MCF 10A (cell line): Measurements from ENCODE around the gene CC2D2A. TPM values are rescaled to one million over a fixed set of nuclear protein-coding genes. Genes with fewer than 3 reads are reported as not detected.

Experiments used
- BruUV-seq: library from RNA; stranded (reverse); fragments of 400-500 nt; replicated peaks from 2 replicates; lab custom pipeline; 2021; lab: Mats Ljungman, UMichigan
- CTCF ChIA-PET: fragments of 300-600 bp; sonication (Branson Sonifier 250); formaldehyde crosslinking; extraction: SDS; loops from one replicate; lab custom pipeline; 2021; ENCODE audit warnings: antibody characterized with exemption, inconsistent platforms; lab: Yijun Ruan, JAX
- POLR2A ChIA-PET: fragments of 300-600, 350-650 bp; sonication (Branson Sonifier 250); formaldehyde crosslinking; extraction: SDS; loops from one replicate; lab custom pipeline; 2020; ENCODE audit warnings: antibody characterized with exemption, inconsistent platforms; lab: Yijun Ruan, JAX
- DNase-seq: peaks from one replicate; pipeline ENCODE4 v3.0.0-alpha.2; 2018; ENCODE audit not compliant: unreplicated experiment
- H3K27ac Mint-ChIP-seq: one replicate; pipeline ENCODE4 v1.8.0; 2022; ENCODE audit warnings: mild to moderate bottlenecking, low read depth, mixed read lengths; ENCODE audit not compliant: unreplicated experiment
- H3K27me3 Mint-ChIP-seq: one replicate; pipeline ENCODE4 v1.8.0; 2022; ENCODE audit warnings: mixed read lengths; ENCODE audit not compliant: insufficient read depth, unreplicated experiment
- H3K36me3 Mint-ChIP-seq: one replicate; pipeline ENCODE4 v1.8.0; 2022; ENCODE audit warnings: mild to moderate bottlenecking, moderate library complexity, mixed read lengths; ENCODE audit not compliant: insufficient read depth, unreplicated experiment
- H3K4me1 Mint-ChIP-seq: one replicate; pipeline ENCODE4 v1.8.0; 2022; ENCODE audit warnings: mixed read lengths; ENCODE audit not compliant: insufficient read depth, unreplicated experiment
- H3K4me3 Mint-ChIP-seq: one replicate; pipeline ENCODE4 v1.8.0; 2022; ENCODE audit warnings: mild to moderate bottlenecking, moderate library complexity, mixed read lengths; ENCODE audit not compliant: unreplicated experiment
- H3K9me3 Mint-ChIP-seq: one replicate; pipeline ENCODE4 v1.8.0; 2022; ENCODE audit warnings: mixed read lengths; ENCODE audit not compliant: unreplicated experiment
- intact Hi-C: fragments of 100-400 bp; cut with micrococcal nuclease; formaldehyde crosslinking; loops from 2 replicates; pipeline ENCODE4 v1.14.1; 2022
- total RNA-seq: library from RNA; stranded (reverse); gene quantifications from 2 replicates; pipeline ENCODE4 v1.2.3, GENCODE V29; 2022
- TF ChIP-seq, protein P1 (sequence below): fragments of 200-600 bp; IDR thresholded peaks from one replicate; pipeline ENCODE4 v1.8.0; 2022; ENCODE audit warnings: antibody characterized with exemption, mild to moderate bottlenecking; ENCODE audit not compliant: unreplicated experiment

The CC2D2A gene
- total RNA-seq, 1 experiment from 2014 or later, result 8.6 TPM

DNA sequence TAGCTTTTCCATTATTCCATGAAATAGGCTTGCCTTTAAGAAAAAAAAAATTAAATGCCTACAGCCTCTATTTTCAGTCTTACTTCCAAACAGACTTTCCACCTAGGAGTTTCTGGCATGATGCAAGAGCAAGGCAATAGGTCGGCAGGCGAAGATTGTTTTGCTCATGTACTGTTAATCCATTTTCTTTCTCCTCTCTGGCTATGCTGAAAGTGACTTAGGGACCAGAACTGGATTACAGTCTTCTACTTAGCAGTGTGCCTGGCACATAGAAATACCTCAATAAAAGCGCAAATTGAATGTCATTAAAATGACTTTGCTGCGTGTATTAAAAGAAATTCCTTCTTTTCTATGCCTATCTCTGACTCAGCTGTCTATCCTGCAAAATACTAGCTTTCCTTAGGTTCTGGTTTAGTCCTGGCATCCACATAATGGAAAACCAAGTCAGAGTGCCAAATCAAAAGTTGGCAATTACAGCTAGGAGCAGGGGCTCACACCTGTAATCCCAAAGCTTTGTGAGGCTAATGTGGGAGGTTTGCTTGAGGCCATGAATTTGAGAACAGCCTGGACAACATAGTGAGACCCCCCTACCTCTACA lies 51.9 kb downstream of the CC2D2A start:
- POLR2A ChIA-PET, result interaction anchor here (0.8 to 1.1 kb wide), 2 partner anchors 160 to 416 kb away, joined by 4 to 7 read pairs; partner anchors contain the start of gene FAM200B
- DNase-seq, result no peak
- intact Hi-C loops, result no loop called here
- Mint-ChIP-seq H3K27ac (peak overlapping the region; percentile 70), H3K9me3 (no peaks in the 10 kb centered on the region), H3K4me1 (peaks cover 17% of the 10 kb centered on the region), H3K27me3 (no peaks in the 10 kb centered on the region), H3K4me3 (no peak overlapping the region), H3K36me3 (peaks cover 16% of the 10 kb centered on the region)
- CTCF ChIA-PET, result interaction anchor here (0.8 to 1.2 kb wide), 2 partner anchors 14 to 16 kb away, joined by 4 read pairs; no protein-coding TSS in a partner anchor
- BruUV-seq, result TSS peak; percentile 47
- TF ChIP-seq, protein P1, sequence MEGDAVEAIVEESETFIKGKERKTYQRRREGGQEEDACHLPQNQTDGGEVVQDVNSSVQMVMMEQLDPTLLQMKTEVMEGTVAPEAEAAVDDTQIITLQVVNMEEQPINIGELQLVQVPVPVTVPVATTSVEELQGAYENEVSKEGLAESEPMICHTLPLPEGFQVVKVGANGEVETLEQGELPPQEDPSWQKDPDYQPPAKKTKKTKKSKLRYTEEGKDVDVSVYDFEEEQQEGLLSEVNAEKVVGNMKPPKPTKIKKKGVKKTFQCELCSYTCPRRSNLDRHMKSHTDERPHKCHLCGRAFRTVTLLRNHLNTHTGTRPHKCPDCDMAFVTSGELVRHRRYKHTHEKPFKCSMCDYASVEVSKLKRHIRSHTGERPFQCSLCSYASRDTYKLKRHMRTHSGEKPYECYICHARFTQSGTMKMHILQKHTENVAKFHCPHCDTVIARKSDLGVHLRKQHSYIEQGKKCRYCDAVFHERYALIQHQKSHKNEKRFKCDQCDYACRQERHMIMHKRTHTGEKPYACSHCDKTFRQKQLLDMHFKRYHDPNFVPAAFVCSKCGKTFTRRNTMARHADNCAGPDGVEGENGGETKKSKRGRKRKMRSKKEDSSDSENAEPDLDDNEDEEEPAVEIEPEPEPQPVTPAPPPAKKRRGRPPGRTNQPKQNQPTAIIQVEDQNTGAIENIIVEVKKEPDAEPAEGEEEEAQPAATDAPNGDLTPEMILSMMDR, result no peak

DNA sequence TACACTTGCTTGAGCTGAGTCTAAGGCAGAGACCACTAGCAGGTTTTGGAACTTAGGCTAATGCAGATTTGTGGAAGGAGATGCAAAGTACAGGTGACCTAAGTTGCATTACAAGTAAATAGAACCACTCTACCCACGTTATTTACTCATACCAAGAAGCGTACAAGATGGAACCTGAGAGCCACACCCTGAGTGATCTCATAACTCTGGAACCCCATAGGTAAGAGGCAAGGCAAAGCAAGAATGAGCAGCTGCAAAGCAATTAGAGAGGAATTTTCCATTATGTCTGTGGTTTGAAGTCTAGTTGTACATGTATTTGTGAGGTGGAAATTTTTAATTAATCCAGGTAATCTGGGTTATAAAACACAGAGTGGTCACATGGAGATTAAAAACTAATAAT lies 55.4 kb downstream of the CC2D2A start:
- TF ChIP-seq, protein P1, result no peak
- intact Hi-C loops, result no loop called here
- H3K4me1 Mint-ChIP-seq, result peaks cover 17% of the 10 kb centered on the region
- no peaks in the 10 kb centered on the region for H3K27me3 Mint-ChIP-seq
- DNase-seq, result peak; percentile 44
- no peak overlapping the region for H3K4me3 Mint-ChIP-seq
- no peaks in the 10 kb centered on the region for H3K9me3 Mint-ChIP-seq
- H3K36me3 Mint-ChIP-seq, result peaks cover 3% of the 10 kb centered on the region
- H3K27ac Mint-ChIP-seq, result peak overlapping the region; percentile 88
- POLR2A ChIA-PET, result interaction anchor here (0.7 to 1.5 kb wide), 5 partner anchors 19 to 156 kb away, joined by 3 to 7 read pairs (median 4); partner anchors contain the start of gene FAM200B
- CTCF ChIA-PET, result no interaction called here
- no TSS peak for BruUV-seq

DNA sequence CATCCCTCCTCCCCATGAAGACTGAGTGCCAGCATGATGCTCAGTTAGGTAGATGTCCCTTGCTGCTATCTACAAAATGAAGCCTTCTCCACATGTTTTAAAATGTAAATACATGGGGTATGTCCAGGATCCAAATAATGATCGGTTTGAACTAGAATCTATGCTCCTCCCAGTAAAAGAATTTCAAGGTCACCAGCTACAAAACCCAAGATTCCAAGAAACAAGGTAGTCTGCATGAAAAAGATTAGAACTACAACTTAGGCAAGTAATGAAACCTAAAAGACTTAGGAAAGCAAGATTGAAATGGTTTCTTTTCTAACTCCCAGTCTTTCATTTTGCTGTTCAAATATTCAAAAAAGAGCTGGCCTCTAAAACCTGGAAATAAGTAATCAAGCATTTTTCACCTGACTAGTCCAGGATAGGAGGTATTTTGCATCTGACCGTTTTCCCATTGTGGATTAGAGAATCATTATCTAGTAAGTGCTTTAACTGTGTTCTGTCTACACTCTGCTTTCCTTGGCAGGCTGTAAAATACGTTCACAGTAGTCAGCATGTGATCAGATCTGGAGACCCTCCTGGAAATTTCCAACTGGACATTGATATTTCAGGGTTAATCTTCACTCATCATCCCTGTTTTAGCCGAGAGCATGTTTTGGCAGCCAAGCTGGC lies 57.4 kb downstream of the CC2D2A start:
- ChIA-PET CTCF (interaction anchor here (0.6 to 1.4 kb wide), 3 partner anchors 47 to 123 kb away, joined by 3 to 6 read pairs (median 3); no protein-coding TSS in a partner anchor), POLR2A (interaction anchor here (0.6 kb wide), 3 partner anchors 60 to 266 kb away, joined by 3 read pairs; no protein-coding TSS in a partner anchor)
- no peak for DNase-seq
- H3K36me3 Mint-ChIP-seq, result peaks cover 10% of the 10 kb centered on the region
- H3K27me3 Mint-ChIP-seq, result no peaks in the 10 kb centered on the region
- TF ChIP-seq, protein P1, result no peak
- no TSS peak for BruUV-seq
- H3K9me3 Mint-ChIP-seq, result no peaks in the 10 kb centered on the region
- H3K27ac Mint-ChIP-seq, result no peak overlapping the region
- H3K4me3 Mint-ChIP-seq, result no peak overlapping the region
- peaks cover 8% of the 10 kb centered on the region for H3K4me1 Mint-ChIP-seq
- intact Hi-C loops, result no loop called here

DNA sequence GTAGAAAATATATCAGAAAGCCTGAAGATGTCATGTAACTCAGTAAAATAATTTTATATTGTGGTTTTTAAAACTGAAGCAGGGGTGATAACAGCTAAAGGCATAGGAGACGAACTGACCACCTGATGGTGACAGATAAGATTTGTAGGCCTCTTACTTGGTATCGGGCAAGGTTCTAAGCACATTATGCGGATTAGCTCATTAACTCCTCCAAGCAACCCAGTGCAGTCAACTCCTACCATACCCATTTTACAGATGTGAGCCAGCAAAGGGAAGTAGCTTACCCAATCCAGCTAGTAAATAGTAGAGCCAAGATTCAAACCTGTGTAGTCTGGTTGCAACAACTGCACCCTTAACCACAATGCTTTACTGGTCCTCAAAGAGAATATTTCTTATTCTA lies 62.1 kb downstream of the CC2D2A start:
- Mint-ChIP-seq H3K4me1 (peaks cover 4% of the 10 kb centered on the region), H3K4me3 (no peak overlapping the region), H3K27ac (no peak overlapping the region), H3K9me3 (no peaks in the 10 kb centered on the region), H3K36me3 (peaks cover 14% of the 10 kb centered on the region), H3K27me3 (no peaks in the 10 kb centered on the region)
- BruUV-seq, result no TSS peak
- POLR2A ChIA-PET, result interaction anchor here (1.2 to 1.5 kb wide), 2 partner anchors 9 to 123 kb away, joined by 3 read pairs; partner anchors contain the start of gene FBXL5
- intact Hi-C loops, result no loop called here
- DNase-seq, result no peak
- CTCF ChIA-PET, result interaction anchor here (0.6 to 0.7 kb wide), 2 partner anchors 198 to 1333 kb away, joined by 3 to 4 read pairs; no protein-coding TSS in a partner anchor
- TF ChIP-seq, protein P1, result no peak
